MM.1S (cell line): ENCODE data around the gene BTN2A1.

ENCODE experiments used
- CTCF ChIP-seq: fragments of 300-600 bp; sonication (generic); IDR thresholded peaks from 2 replicates; pipeline ENCODE4 v1.5.1; 2016; ENCODE audit warnings: antibody characterized with exemption, low read length, mixed read lengths
- EZH2 ChIP-seq: fragments of 300-600 bp; sonication (generic); optimal IDR thresholded peaks from 2 replicates; pipeline ENCODE3; 2017; ENCODE audit warnings: low read depth, mild to moderate bottlenecking, antibody characterized with exemption, low read length, mixed read lengths

GRCh38 chr6:26464014-26464413 lies 6.3 kb downstream of the BTN2A1 start:
- TF ChIP-seq CTCF (no peak), EZH2 (no peak)
